HG02642 (cell line): ENCODE data around the gene TRIM14.
A peak's percentile ranks its signal among the peaks of the same experiment; 100 is the strongest.
"Not testable (repeated sequence)": the region's sequence is repeated elsewhere in the genome, so short reads cannot be mapped to it uniquely, and the experiment has no call there.

Experiments
- ATAC-seq: cut with Tn5 transposase; IDR thresholded peaks from one replicate; pipeline ENCODE4 v1.9.1; 2021; ENCODE audit warnings: mild to moderate bottlenecking; ENCODE audit not compliant: unreplicated experiment, poor library complexity

The TRIM14 gene

DNA sequence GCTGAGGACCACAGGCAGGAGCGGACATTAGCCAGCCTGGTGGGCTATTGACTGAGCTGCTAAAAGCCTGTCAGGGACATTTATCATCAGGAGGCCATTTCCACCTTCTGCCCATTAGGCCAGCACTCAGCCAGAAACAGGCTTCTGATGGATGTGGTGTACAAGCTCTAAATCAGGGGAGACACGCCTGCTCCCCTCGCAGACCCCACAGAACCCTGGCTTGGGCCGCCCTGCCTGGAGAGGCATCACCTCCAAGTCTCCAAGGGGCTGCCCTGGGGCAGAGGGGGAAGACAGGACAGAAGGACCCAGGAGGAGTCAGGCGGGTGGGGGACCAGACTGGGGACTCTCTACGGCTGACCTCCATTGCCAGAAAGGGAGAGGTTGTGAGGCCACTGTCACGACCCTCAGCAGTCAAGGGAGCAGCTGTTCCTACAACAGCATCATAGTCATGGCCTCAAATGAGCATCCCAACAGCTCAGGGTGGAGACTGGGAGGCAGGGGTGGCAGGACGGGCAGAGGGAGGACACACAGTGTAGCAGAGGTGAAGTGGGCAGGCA is 24.0 kb upstream of the TRIM14 start:
- ATAC-seq = no peak

DNA sequence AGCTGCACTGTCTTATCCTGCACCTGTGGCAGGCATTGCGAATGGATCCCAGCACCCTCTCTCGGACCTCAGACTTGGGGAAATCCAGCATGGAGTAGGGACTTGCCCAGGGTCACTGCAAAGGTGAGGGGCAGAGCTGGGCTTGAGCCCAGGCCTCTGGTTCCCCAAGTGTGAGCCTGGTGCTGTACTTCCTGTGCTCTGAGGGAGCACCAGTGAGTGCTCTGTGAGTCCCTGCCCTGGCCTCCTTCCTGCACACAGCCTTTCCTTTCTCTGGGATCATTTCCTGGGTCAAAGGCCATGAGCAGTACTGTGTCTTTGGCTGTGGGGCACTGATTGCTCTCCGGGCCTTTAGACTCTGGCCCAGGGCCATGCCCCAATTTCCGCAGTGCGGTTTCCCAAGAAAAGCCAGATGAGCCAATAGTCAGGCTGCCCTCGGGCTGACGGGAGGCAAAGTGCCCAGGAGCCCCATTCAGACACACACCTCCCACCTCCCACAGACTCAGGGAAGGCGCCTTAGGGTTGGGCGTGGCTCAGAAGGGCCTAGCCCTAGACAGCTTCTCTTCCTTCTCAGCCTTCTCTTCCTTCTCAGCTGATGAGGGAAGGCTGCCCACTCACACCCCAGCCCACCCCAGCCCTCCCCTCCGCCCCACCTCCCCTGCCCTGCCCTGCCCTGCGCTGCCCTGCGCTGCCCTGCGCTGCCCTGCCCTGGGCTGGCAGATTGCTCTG is 23.3 kb upstream of the TRIM14 start:
- no peak for ATAC-seq

DNA sequence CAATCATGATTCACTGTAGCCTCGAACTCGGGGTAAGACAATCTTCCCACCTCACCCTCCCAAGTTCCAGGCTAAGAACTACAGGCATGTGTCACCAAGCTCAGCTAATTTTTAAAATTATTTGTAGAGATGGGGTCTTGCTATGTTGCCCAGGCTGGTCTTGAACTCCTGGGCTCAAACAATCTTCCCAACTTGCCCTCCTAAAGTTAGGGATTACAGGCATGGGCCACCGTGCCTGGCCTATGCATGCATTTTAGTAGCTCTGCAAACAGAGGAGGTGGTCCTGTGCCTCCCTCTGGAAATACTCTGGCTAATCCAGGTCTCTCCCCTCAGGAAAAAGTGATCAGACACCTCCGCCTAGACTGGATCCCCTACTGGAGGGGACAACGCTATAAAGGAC is 21.5 kb upstream of the TRIM14 start:
- ATAC-seq = no peak

- no peak for ATAC-seq
Measured at GRCh38 chr9:98136489-98136888, 17.5 kb upstream of the TRIM14 start.

DNA sequence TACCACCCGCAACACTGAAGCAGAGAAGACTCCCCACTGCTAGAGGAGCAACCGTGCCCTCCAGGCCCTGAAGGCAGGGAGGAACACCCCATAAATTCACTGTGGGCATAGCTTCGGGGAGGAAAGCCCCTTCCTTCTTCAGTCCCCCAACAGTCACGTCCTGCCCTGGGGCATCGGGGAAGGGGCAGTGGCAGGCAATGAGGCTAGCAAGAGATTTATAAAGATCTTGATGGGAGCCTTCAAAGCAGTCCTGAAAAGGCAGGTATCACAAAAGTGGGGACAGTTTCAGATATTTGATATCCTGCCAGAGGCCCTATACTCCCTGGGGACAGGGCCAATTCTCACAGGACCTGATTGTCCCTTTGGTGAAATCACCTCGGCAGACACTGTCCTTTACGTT is 16.9 kb upstream of the TRIM14 start:
- ATAC-seq = no peak

DNA sequence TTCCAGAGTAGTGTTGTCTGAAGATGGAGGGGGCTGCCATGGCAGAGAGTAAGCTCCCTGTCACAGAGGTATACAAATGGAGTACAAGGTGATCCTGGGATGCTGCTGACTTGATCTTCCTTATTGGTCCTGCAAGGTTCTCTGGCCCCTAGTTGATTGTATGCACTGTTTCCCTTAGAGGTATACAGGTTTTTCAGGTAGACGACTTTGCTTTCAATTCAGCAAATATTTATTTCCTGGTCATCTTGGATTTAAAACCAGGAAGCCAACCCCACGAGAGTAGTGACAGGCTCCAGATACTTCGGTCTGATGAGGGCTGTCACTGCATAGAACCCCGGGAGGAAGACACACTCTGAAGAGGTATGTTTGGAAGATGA is 16.5 kb upstream of the TRIM14 start:
- no peak for ATAC-seq

- no peak for ATAC-seq
Measured at GRCh38 chr9:98134702-98135557, 15.9 kb upstream of the TRIM14 start.

DNA sequence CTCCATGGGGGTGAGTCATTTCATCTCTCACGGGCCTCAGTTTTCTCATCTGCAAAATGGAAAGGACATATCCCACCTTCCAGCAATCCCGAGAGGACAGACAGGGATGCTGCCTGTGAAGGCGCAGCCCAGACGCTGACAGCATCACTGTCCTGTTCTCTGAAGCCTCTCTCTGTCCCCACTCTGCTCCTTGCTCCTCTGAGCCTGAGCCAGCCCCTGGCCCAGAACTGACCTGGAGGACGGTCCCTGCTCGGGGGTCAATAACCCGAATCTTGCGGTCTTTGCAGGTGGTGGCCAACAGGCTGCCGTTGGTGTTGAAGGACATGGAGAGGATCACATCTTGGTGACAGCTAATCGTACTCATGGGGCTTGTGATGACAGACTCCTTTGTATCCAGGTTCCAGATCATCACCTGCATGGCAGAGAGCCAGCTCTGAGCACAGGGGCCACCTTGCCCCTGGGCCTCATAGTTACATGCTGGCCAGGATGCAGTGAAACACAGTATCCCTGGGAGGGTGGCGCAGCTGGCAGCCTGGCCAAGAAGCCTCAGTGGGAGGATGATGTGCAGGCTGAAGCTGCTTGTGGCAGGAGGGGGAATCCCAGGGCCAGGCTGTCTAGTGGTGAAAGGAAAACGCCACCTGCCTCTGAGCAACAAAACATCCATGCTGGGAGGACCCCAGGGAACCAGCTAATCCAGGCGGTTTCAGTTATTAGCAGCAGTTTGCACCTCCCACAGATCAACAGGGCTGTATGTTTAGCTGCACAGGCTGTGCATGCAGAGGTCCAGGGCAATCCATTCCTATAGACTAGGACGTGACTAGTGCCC is 14.0 kb upstream of the TRIM14 start:
- ATAC-seq = no peak

DNA sequence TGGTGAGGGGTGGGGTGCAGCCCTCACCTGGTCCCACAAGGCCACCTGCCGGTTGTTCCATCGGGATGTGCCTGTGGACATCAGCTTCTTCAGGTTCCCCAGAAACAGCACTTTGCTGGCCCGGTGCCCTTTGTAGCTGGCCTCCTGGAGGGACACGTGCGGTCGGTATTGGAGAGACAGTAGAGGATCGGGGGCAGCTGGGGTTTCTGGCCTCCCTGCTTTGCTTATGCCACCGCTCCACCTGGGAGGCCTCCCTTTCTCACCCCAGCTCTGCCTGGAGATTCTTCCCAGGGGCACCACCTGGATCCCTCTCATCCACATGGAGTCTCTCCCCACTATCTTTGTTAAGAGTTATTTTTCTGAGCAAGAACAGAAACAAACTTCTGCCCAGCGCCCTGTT is 13.1 kb upstream of the TRIM14 start:
- ATAC-seq = no peak

GRCh38 chr9:98130576-98131228 is 11.7 kb upstream of the TRIM14 start:
- ATAC-seq = no peak

DNA sequence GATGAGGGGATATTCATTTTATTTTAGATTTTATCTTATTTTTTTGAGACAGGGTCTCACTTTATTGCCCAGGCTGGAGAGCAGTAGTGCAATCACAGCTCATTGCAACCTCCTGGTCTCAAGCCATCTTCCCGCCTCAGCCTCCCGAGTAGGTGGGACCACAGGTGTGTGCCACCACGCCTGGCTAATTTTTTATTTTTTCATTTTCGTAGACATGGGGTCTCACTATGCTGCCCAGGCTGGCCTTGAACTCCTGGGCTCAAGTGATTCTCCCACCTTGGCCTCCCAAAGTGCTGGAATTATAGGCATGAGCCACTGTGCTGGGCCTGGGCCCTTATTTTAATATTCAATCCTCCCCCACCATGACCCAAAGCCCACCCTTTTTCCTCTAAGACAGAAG is 11.0 kb upstream of the TRIM14 start:
- ATAC-seq = not testable (repeated sequence)

- ATAC-seq = peak; percentile 49
Measured at GRCh38 chr9:98129451-98129881, 10.4 kb upstream of the TRIM14 start.

GRCh38 chr9:98128316-98128715 is 9.3 kb upstream of the TRIM14 start:
- no peak for ATAC-seq

DNA sequence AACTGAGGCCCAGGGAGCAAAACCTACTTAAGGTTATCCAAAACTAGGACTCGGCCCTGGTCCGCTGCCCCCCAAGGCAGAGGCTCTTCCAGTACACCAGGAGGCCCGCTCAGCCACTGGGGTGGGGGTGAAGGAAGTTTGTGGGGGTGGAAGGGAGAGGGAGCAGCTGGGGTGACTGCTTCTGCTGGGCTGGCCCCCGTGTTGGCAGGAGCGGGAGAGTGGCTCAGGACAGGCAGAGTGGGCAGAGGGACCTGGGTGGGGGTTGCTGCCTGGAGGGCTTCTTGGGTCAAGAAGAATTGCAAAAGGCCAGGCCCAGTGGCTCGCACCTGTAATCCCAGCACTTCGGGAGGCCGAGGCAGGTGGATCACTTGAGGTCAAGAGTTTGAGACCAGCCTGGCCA is 8.2 kb upstream of the TRIM14 start:
- ATAC-seq = no peak

GRCh38 chr9:98124637-98125426 is 5.8 kb upstream of the TRIM14 start:
- no peak for ATAC-seq

DNA sequence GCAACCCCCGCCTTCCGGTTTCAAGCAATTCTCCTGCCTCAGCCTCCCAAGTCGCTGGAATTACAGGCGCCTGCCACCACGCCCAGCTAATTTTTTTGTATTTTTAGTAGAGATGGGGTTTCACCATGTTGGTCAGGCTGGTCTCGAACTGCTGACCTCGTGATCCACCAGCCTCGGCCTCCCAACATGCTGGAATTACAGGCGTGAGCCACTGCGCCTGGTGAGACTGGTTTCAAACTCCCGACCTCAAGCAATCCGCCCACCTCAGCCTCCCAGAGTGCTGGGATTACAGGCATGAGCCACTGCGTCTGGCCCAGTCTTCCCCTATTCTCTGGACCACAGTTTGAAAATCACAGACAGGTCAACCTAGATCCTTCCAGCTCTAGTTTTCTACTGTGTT is 5.1 kb upstream of the TRIM14 start:
- not testable (repeated sequence) for ATAC-seq

DNA sequence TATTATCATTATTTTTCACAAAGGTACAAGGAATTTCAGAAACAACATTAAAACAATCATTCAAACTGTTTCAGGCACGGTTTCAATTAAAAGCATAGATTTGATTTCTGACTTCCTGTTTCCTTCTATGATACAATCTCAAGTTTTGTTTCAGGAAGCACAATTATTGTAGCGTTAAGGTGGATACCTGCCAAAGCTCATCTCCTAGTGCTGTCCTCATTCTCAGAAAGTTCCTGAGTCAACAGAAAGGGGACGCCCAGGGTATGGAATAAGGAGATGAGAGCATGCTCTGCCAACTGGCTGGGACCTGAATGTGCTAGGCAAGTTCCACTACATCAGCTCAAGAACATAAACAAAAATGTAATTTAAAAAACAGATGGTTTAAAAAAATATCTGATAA is 2.0 kb upstream of the TRIM14 start:
- no peak for ATAC-seq

DNA sequence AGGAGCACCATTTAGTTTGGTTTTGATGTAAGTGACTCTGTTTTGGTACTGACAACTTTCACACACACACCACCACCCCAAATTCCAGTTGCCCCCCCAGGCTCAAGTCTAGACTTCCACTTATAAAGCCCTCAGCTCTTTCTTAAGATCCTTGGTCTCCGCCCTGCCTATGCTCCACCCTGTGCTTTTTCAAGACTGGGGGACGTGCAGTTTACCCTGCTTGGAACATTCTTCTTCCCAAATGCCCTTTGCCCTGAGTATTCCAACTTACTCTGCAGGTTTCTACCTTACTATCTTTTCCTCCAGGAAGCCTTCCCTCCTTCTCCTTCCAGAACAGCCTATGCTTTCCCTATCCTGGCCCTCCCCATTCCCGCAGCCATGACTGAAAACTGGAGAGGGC is 1.5 kb upstream of the TRIM14 start:
- no peak for ATAC-seq

DNA sequence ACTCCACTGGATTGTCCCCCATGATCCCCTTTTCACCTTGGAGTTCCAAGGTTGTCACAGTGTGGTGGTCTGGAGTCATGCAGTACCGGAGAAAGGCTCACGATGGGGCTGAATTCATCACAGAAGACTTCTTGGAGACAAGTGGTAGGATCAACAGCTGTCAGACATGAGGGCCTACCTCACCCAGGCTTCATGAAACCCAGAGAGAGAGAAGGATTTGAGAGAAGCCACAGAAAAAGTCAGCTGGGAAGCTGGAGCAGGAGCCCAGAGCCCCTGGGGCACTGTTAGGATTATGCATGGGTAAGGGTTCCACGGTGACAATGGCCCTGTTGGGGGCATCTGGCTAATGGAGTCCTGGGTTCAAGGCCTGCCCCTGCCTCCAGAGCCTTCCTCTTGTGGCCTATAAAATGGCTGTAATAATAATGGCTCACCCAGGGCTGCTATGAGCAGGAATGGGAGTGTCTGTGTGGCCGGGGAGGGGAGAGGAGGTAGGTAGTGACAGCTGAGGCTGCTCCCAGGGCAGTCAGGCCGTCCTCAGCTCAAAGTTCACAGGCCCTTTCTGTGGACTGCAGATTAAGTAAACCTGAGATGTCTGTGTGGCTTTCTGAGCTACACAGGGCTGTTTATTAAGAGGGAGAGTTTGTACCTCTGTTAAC is 910 bp downstream of the TRIM14 start:
- ATAC-seq = peak; percentile 43
